Type B pancreatic cell (in vitro differentiated cells): ENCODE measurements around the gene CD99L2. TPM values are rescaled to one million over a fixed set of nuclear protein-coding genes. Genes with fewer than 3 reads are reported as not detected.
"Not testable (repeated sequence)": the region's sequence is repeated elsewhere in the genome, so short reads cannot be mapped to it uniquely, and the experiment has no call there.

ENCODE experiments used
- DNase-seq: peaks from one replicate; pipeline ENCODE4 v3.0.0; 2021; ENCODE audit warnings: mixed read lengths; ENCODE audit not compliant: unreplicated experiment; ENCODE audit errors: extremely low spot score
- H3K27ac Mint-ChIP-seq: 2 replicates; pipeline ENCODE4 v1.8.0; 2021; ENCODE audit warnings: mild to moderate bottlenecking, mixed read lengths
- H3K27me3 Mint-ChIP-seq: 2 replicates; pipeline ENCODE4 v1.8.0; 2021; ENCODE audit warnings: mixed read lengths
- H3K36me3 Mint-ChIP-seq: 2 replicates; pipeline ENCODE4 v1.8.0; 2021; ENCODE audit warnings: mixed read lengths
- H3K4me1 Mint-ChIP-seq: one replicate; pipeline ENCODE4 v1.8.0; 2021; ENCODE audit warnings: mixed read lengths; ENCODE audit not compliant: unreplicated experiment
- H3K4me3 Mint-ChIP-seq: 2 replicates; pipeline ENCODE4 v1.8.0; 2021; ENCODE audit warnings: mild to moderate bottlenecking, mixed read lengths
- H3K9me3 Mint-ChIP-seq: 2 replicates; pipeline ENCODE4 v1.8.0; 2021; ENCODE audit warnings: mixed read lengths
- total RNA-seq: library from RNA; stranded (reverse); gene quantifications from 2 replicates; pipeline ENCODE4 v1.2.1, GENCODE V29; 2021; ENCODE audit warnings: low replicate concordance
- TF ChIP-seq, protein P1 (sequence below): fragments of 200-600 bp; sonication (generic); conservative IDR thresholded peaks from 2 replicates; pipeline ENCODE4 v1.5.0; 2021; ENCODE audit warnings: antibody characterized with exemption, mild to moderate bottlenecking

CD99L2 gene
- total RNA-seq, 1 donor from 2014 or later, result 35.1 TPM

DNA sequence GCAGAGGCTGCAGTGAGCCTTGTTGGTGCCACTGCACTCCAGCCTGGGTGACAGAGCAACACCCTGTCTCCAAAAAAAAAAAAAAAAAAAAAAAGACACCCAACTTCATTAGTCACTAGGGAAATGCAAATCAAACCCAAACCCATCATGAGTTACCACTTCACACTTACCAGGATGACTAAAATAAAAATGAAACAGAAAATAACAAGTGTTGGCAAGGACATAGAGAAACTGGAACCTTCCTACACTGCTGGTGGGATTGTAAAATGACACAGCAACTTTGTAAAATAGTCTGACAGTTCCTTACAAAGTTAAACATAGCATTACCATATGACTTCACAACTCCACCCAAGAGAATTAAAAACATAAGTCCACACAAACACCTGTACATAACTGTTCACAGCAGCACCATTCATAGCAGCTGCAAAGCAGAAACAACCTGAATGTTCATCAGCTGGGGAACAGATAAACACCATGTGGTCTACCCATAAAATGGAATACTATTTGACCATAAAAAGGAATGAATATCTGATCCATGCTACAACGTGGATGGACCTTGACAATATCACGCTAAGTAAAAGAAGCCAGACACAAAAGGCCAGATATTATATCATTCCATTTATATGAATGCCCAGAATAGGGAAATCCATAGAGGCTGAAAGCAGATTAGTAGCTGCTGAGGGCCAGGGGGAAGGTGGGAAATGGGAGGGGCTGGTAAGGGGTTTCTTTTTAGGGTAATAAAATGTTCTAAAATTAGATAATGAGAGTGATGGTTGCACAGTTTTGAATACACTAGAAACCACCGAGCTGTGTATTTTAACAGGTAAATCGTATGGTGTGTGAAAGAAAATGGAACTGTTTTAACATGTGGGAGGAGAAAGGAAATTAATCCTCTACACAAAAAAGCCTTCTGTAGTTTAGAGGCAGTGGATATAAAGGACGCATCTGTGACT is 18.3 kb downstream of the CD99L2 start:
- Mint-ChIP-seq H3K4me1 (no peaks in the 10 kb centered on the region), H3K9me3 (no peaks in the 10 kb centered on the region)
- TF ChIP-seq, protein P1, sequence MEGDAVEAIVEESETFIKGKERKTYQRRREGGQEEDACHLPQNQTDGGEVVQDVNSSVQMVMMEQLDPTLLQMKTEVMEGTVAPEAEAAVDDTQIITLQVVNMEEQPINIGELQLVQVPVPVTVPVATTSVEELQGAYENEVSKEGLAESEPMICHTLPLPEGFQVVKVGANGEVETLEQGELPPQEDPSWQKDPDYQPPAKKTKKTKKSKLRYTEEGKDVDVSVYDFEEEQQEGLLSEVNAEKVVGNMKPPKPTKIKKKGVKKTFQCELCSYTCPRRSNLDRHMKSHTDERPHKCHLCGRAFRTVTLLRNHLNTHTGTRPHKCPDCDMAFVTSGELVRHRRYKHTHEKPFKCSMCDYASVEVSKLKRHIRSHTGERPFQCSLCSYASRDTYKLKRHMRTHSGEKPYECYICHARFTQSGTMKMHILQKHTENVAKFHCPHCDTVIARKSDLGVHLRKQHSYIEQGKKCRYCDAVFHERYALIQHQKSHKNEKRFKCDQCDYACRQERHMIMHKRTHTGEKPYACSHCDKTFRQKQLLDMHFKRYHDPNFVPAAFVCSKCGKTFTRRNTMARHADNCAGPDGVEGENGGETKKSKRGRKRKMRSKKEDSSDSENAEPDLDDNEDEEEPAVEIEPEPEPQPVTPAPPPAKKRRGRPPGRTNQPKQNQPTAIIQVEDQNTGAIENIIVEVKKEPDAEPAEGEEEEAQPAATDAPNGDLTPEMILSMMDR, result no peak

GRCh38 chrX:150875621-150876020 is 22.8 kb downstream of the CD99L2 start:
- not testable (repeated sequence) for H3K27me3 Mint-ChIP-seq, H3K4me3 Mint-ChIP-seq, DNase-seq, H3K9me3 Mint-ChIP-seq, H3K27ac Mint-ChIP-seq, H3K4me1 Mint-ChIP-seq
- H3K36me3 Mint-ChIP-seq, result peaks cover 21% of the 10 kb centered on the region

More for the DNA sequence above, 18.3 kb downstream of the CD99L2 start:
- Mint-ChIP-seq H3K27me3 (no peaks in the 10 kb centered on the region), H3K27ac (no peak overlapping the region), H3K36me3 (peaks cover 13% of the 10 kb centered on the region), H3K4me3 (no peak overlapping the region)
- no peak for DNase-seq

GRCh38 chrX:150874448-150874847 is 24.0 kb downstream of the CD99L2 start:
- no peaks in the 10 kb centered on the region for H3K27me3 Mint-ChIP-seq
- no peak for DNase-seq
- no peak overlapping the region for H3K27ac Mint-ChIP-seq
- no peak overlapping the region for H3K4me3 Mint-ChIP-seq
- peaks cover 5% of the 10 kb centered on the region for H3K4me1 Mint-ChIP-seq
- TF ChIP-seq, protein P1, result no peak
- H3K9me3 Mint-ChIP-seq, result no peaks in the 10 kb centered on the region
- peaks cover 21% of the 10 kb centered on the region for H3K36me3 Mint-ChIP-seq

GRCh38 chrX:150873616-150874015 is 24.9 kb downstream of the CD99L2 start:
- H3K27me3 Mint-ChIP-seq, result no peaks in the 10 kb centered on the region
- H3K9me3 Mint-ChIP-seq, result no peaks in the 10 kb centered on the region
- peaks cover 21% of the 10 kb centered on the region for H3K36me3 Mint-ChIP-seq
- no peak overlapping the region for H3K4me3 Mint-ChIP-seq
- peaks cover 5% of the 10 kb centered on the region for H3K4me1 Mint-ChIP-seq
- H3K27ac Mint-ChIP-seq, result no peak overlapping the region
- TF ChIP-seq, protein P1, result no peak
- no peak for DNase-seq

- no peak for DNase-seq
- Mint-ChIP-seq H3K9me3 (no peaks in the 10 kb centered on the region), H3K4me3 (no peak overlapping the region), H3K4me1 (peaks cover 5% of the 10 kb centered on the region), H3K36me3 (peaks cover 21% of the 10 kb centered on the region), H3K27ac (no peak overlapping the region), H3K27me3 (no peaks in the 10 kb centered on the region)
- TF ChIP-seq, protein P1, result no peak
These were observed 25.6 kb downstream of the CD99L2 start for GRCh38 chrX:150872773-150873336.

DNA sequence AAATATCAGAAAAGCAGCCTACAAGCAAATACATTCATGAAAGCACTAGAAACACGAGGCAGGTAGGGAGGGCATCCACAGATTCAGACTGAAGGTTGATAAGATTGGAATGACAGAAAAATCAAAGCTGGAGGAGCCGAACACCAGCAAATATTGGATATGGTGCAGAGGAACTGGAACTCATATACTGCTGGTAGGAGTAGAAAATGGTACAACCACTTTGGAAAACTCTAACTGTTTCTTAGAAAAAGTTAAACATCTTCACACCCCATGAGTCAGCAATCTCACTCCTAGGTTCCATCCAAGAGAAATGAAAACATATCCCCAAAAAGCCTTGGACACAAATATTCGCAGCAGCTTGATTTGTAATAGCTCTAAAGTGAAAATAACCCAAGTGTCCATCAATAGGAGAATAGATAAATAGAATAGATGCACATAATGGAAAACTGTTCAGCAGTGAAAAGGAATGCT is 27.1 kb downstream of the CD99L2 start:
- H3K9me3 Mint-ChIP-seq, result no peaks in the 10 kb centered on the region
- TF ChIP-seq, protein P1, result no peak
- H3K27me3 Mint-ChIP-seq, result no peaks in the 10 kb centered on the region
- no peak overlapping the region for H3K27ac Mint-ChIP-seq
- H3K4me3 Mint-ChIP-seq, result no peak overlapping the region
- DNase-seq, result no peak
- peaks cover 21% of the 10 kb centered on the region for H3K36me3 Mint-ChIP-seq
- peaks cover 5% of the 10 kb centered on the region for H3K4me1 Mint-ChIP-seq
